ENCODE results near the gene VPS9D1. TPM values are rescaled to one million over a fixed set of nuclear protein-coding genes. Genes with fewer than 3 reads are reported as not detected.
"Not testable (repeated sequence)": the region's sequence is repeated elsewhere in the genome, so short reads cannot be mapped to it uniquely, and the experiment has no call there.

Gene VPS9D1
- total RNA-seq, 2 donors from 2014 or later = 9.0 to 11.0 TPM

GRCh38 chr16:89689621-89690020, 31.1 kb downstream of the VPS9D1 start:
- H3K4me1 Mint-ChIP-seq (ENCODE audit: low read depth in 2 of 2) = peaks cover 10 to 12% of the 10 kb centered on the region in 2 donors
- not testable (repeated sequence) for H3K27ac Mint-ChIP-seq, H3K27me3 Mint-ChIP-seq, H3K4me3 Mint-ChIP-seq, ATAC-seq, H3K36me3 Mint-ChIP-seq, H3K9me3 Mint-ChIP-seq
- DNase-seq (ENCODE audit: low spot score) = peak; percentile 10

- Mint-ChIP-seq H3K4me3 (no peak overlapping the region), H3K4me1 (ENCODE audit: low read depth in 2 of 2) (peaks cover 10 to 12% of the 10 kb centered on the region in 2 donors), H3K9me3 (no peaks in the 10 kb centered on the region), H3K27me3 (no peaks in the 10 kb centered on the region), H3K27ac (no peak overlapping the region), H3K36me3 (no peaks in the 10 kb centered on the region)
- ATAC-seq = no peak
- DNase-seq (ENCODE audit: low spot score) = peak; percentile 28
Measured at GRCh38 chr16:89689142-89689541, 31.6 kb downstream of the VPS9D1 start.

GRCh38 chr16:89688395-89688794, 32.3 kb downstream of the VPS9D1 start:
- ATAC-seq = no peak
- H3K27ac Mint-ChIP-seq = no peak overlapping the region
- peak overlapping the region; percentile 27 for H3K4me3 Mint-ChIP-seq

GRCh38 chr16:89687092-89687940, 33.4 kb downstream of the VPS9D1 start:
- Mint-ChIP-seq H3K4me1 (ENCODE audit: low read depth in 2 of 2) (peaks cover 10 to 12% of the 10 kb centered on the region in 2 donors), H3K27ac (peak overlapping the region; percentile 83 to 84), H3K4me3 (peak overlapping the region; percentile 87), H3K27me3 (no peaks in the 10 kb centered on the region), H3K9me3 (no peaks in the 10 kb centered on the region), H3K36me3 (no peaks in the 10 kb centered on the region)
- DNase-seq (ENCODE audit: low spot score) = peak; percentile 1
- peak; percentile 20 to 37 for ATAC-seq

More at GRCh38 chr16:89688395-89688794, 32.3 kb downstream of the VPS9D1 start:
- H3K4me1 Mint-ChIP-seq (ENCODE audit: low read depth in 2 of 2) = peaks cover 10 to 12% of the 10 kb centered on the region in 2 donors
- no peak for DNase-seq (ENCODE audit: low spot score)
- no peaks in the 10 kb centered on the region for H3K27me3 Mint-ChIP-seq
- H3K9me3 Mint-ChIP-seq = no peaks in the 10 kb centered on the region
- no peaks in the 10 kb centered on the region for H3K36me3 Mint-ChIP-seq

- no peaks in the 10 kb centered on the region for H3K36me3 Mint-ChIP-seq
- no peaks in the 10 kb centered on the region for H3K27me3 Mint-ChIP-seq
- H3K9me3 Mint-ChIP-seq = no peaks in the 10 kb centered on the region
- DNase-seq (ENCODE audit: low spot score) (peak; percentile 91), ATAC-seq (peak; percentile 95)
- H3K4me3 Mint-ChIP-seq = peak within 1 kb of the TSS; percentile 87
- peak within 1 kb of the TSS; percentile 83 to 88 for H3K27ac Mint-ChIP-seq
- peaks cover 10 to 12% of the 10 kb centered on the region in 2 donors for H3K4me1 Mint-ChIP-seq (ENCODE audit: low read depth in 2 of 2)
Measured at GRCh38 chr16:89686520-89687091, 34.1 kb downstream of the VPS9D1 start, which contains the start of gene CDK10. TSS of gene CDK10 (plus strand) at chr16:89686689. CDS start at chr16:89686711, 22 bp downstream.

- peaks cover 10 to 12% of the 10 kb centered on the region in 2 donors for H3K4me1 Mint-ChIP-seq (ENCODE audit: low read depth in 2 of 2)
- H3K36me3 Mint-ChIP-seq = no peaks in the 10 kb centered on the region
- no peak for DNase-seq (ENCODE audit: low spot score)
- ATAC-seq = no peak
- no peaks in the 10 kb centered on the region for H3K27me3 Mint-ChIP-seq
- H3K4me3 Mint-ChIP-seq = peak overlapping the region; percentile 51
- peak overlapping the region in 1 of 2 donors; percentile 83 for H3K27ac Mint-ChIP-seq
- H3K9me3 Mint-ChIP-seq = no peaks in the 10 kb centered on the region
Measured at GRCh38 chr16:89685916-89686315, 34.8 kb downstream of the VPS9D1 start.

- Mint-ChIP-seq H3K4me3 (no peak overlapping the region), H3K27me3 (no peaks in the 10 kb centered on the region), H3K27ac (no peak overlapping the region), H3K36me3 (no peaks in the 10 kb centered on the region), H3K9me3 (no peaks in the 10 kb centered on the region), H3K4me1 (ENCODE audit: low read depth in 2 of 2) (no peaks in the 10 kb centered on the region)
- ATAC-seq (no peak), DNase-seq (ENCODE audit: low spot score) (no peak)
Measured at GRCh38 chr16:89678258-89678657, 42.4 kb downstream of the VPS9D1 start.

- Mint-ChIP-seq H3K36me3 (no peaks in the 10 kb centered on the region), H3K27ac (no peak overlapping the region), H3K27me3 (no peaks in the 10 kb centered on the region), H3K9me3 (no peaks in the 10 kb centered on the region), H3K4me1 (ENCODE audit: low read depth in 2 of 2) (no peaks in the 10 kb centered on the region), H3K4me3 (no peak overlapping the region)
- ATAC-seq = no peak
- peak; percentile 8 for DNase-seq (ENCODE audit: low spot score)
Measured at GRCh38 chr16:89672177-89672941, 48.3 kb downstream of the VPS9D1 start.

GRCh38 chr16:89671565-89671964, 49.1 kb downstream of the VPS9D1 start:
- not testable (repeated sequence) for H3K4me3 Mint-ChIP-seq; H3K27me3 Mint-ChIP-seq; H3K36me3 Mint-ChIP-seq; ATAC-seq; H3K27ac Mint-ChIP-seq; H3K9me3 Mint-ChIP-seq; H3K4me1 Mint-ChIP-seq (ENCODE audit: low read depth in 2 of 2)
- peak; percentile 8 for DNase-seq (ENCODE audit: low spot score)

GRCh38 chr16:89670496-89671431, 49.9 kb downstream of the VPS9D1 start:
- Mint-ChIP-seq H3K4me3 (no peak overlapping the region), H3K4me1 (ENCODE audit: low read depth in 2 of 2) (no peaks in the 10 kb centered on the region), H3K27ac (no peak overlapping the region), H3K36me3 (no peaks in the 10 kb centered on the region), H3K27me3 (no peaks in the 10 kb centered on the region), H3K9me3 (no peaks in the 10 kb centered on the region)
- ATAC-seq (no peak), DNase-seq (ENCODE audit: low spot score) (peak; percentile 39)

GRCh38 chr16:89669755-89670154, 50.9 kb downstream of the VPS9D1 start:
- no peak overlapping the region for H3K4me3 Mint-ChIP-seq
- no peak overlapping the region for H3K27ac Mint-ChIP-seq
- no peaks in the 10 kb centered on the region for H3K4me1 Mint-ChIP-seq (ENCODE audit: low read depth in 2 of 2)
- no peaks in the 10 kb centered on the region for H3K36me3 Mint-ChIP-seq
- no peak for ATAC-seq
- no peaks in the 10 kb centered on the region for H3K27me3 Mint-ChIP-seq
- DNase-seq (ENCODE audit: low spot score) = no peak
- H3K9me3 Mint-ChIP-seq = no peaks in the 10 kb centered on the region

- Mint-ChIP-seq H3K27me3 (no peaks in the 10 kb centered on the region), H3K4me3 (no peak overlapping the region), H3K9me3 (no peaks in the 10 kb centered on the region), H3K4me1 (ENCODE audit: low read depth in 2 of 2) (no peaks in the 10 kb centered on the region), H3K36me3 (no peaks in the 10 kb centered on the region), H3K27ac (no peak overlapping the region)
- ATAC-seq (no peak), DNase-seq (ENCODE audit: low spot score) (no peak)
Measured at GRCh38 chr16:89668790-89669158, 51.9 kb downstream of the VPS9D1 start.

- H3K27ac Mint-ChIP-seq = peak overlapping the region in 1 of 2 donors; percentile 21
- no peaks in the 10 kb centered on the region for H3K4me1 Mint-ChIP-seq (ENCODE audit: low read depth in 2 of 2)
- peak; percentile 47 for DNase-seq (ENCODE audit: low spot score)
- H3K36me3 Mint-ChIP-seq = no peaks in the 10 kb centered on the region
- no peaks in the 10 kb centered on the region for H3K9me3 Mint-ChIP-seq
- ATAC-seq = no peak
- no peak overlapping the region for H3K4me3 Mint-ChIP-seq
- no peaks in the 10 kb centered on the region for H3K27me3 Mint-ChIP-seq
Measured at GRCh38 chr16:89667633-89668032, 53.1 kb downstream of the VPS9D1 start.
